Smooth muscle cell (in vitro differentiated cells): ENCODE measurements around the gene PIAS1. TPM values are rescaled to one million over a fixed set of nuclear protein-coding genes. Genes with fewer than 3 reads are reported as not detected.
A peak's percentile ranks its signal among the peaks of the same experiment; 100 is the strongest.

Source experiments
- DNase-seq: peaks from one replicate; lab custom pipeline; 2025; ENCODE audit not compliant: unreplicated experiment; lab: John Stamatoyannopoulos, UW
- H2AFZ ChIP-seq: fragments of 200-600 bp; sonication (generic); 2 replicates; pipeline ENCODE4 v1.6.0; 2016; ENCODE audit warnings: antibody characterized with exemption, low read depth, mild to moderate bottlenecking
- H3F3A ChIP-seq: fragments of 200-600 bp; sonication (generic); 2 replicates; pipeline ENCODE4 v1.6.0; 2017; ENCODE audit warnings: antibody characterized with exemption, low read depth
- H3K27ac ChIP-seq: fragments of 200-600 bp; sonication (generic); 2 replicates; pipeline ENCODE4 v1.5.1; 2016; ENCODE audit warnings: low read depth, mild to moderate bottlenecking
- H3K27me3 ChIP-seq: fragments of 200-600 bp; sonication (generic); 2 replicates; pipeline ENCODE4 v1.6.1; 2016; ENCODE audit warnings: low read depth, mild to moderate bottlenecking
- H3K36me3 ChIP-seq: fragments of 200-600 bp; sonication (generic); 2 replicates; pipeline ENCODE4 v1.5.1; 2016; ENCODE audit warnings: low read depth
- H3K4me1 ChIP-seq: fragments of 200-600 bp; sonication (generic); 2 replicates; pipeline ENCODE4 v1.5.1; 2016; ENCODE audit warnings: low read depth
- H3K4me2 ChIP-seq: fragments of 200-600 bp; sonication (generic); 2 replicates; pipeline ENCODE4 v1.6.0; 2016; ENCODE audit warnings: mild to moderate bottlenecking
- H3K4me3 ChIP-seq: fragments of 200-600 bp; sonication (generic); 2 replicates; pipeline ENCODE4 v1.5.1; 2016; ENCODE audit warnings: mild to moderate bottlenecking
- H3K79me2 ChIP-seq: fragments of 200-600 bp; sonication (generic); 2 replicates; pipeline ENCODE4 v1.6.0; 2016; ENCODE audit warnings: low read depth, mild to moderate bottlenecking
- H3K9ac ChIP-seq: fragments of 200-600 bp; sonication (generic); 2 replicates; pipeline ENCODE4 v1.6.0; 2016; ENCODE audit warnings: low read depth
- H3K9me3 ChIP-seq: fragments of 200-600 bp; sonication (generic); replicated peaks from 2 replicates; pipeline ENCODE4 v1.5.1; 2016; ENCODE audit warnings: low read depth
- H4K20me1 ChIP-seq: fragments of 200-600 bp; sonication (generic); 2 replicates; pipeline ENCODE4 v1.6.0; 2016; ENCODE audit warnings: low read depth
- WGBS: methylation state at CpG from one replicate; pipeline ENCODE4 v1.1.7; 2016; ENCODE audit warnings: low lambda C conversion rate; 5-methylcytosine and 5-hydroxymethylcytosine counted together
- polyA plus RNA-seq: library from polyadenylated mRNA; unstranded; fragments of >200 nt; fragmentation: Nextera tagmentation; extraction: Ambion mirVana; gene quantifications from 2 replicates; pipeline ENCODE4 v1.2.1, GENCODE V29; 2016
- total RNA-seq: library from RNA; depleted of rRNA; stranded (reverse); fragments of >200 nt; gene quantifications from 2 replicates; pipeline ENCODE4 v1.2.3, GENCODE V29; 2014
- TF ChIP-seq, protein P1 (sequence below): fragments of 200-600 bp; sonication (generic); IDR thresholded peaks from 2 replicates; pipeline ENCODE4 v1.5.1; 2017; ENCODE audit warnings: borderline replicate concordance, mild to moderate bottlenecking, antibody characterized with exemption; ENCODE audit not compliant: insufficient read depth, poor library complexity, severe bottlenecking

The PIAS1 gene
- total and polyA plus RNA-seq, 2 experiments from 2014 or later: 46.4 to 56.1 TPM

- Histone ChIP-seq H3K27ac (no peak overlapping the region), H3K79me2 (no peaks in the 10 kb centered on the region), H3K9me3 (no peaks in the 10 kb centered on the region), H3K27me3 (no peaks in the 10 kb centered on the region), H3K9ac (no peak overlapping the region), H2AFZ (no peak overlapping the region), H3K4me2 (no peak overlapping the region), H3F3A (no peaks in the 10 kb centered on the region), H4K20me1 (no peaks in the 10 kb centered on the region), H3K36me3 (no peaks in the 10 kb centered on the region), H3K4me1 (peaks cover 13% of the 10 kb centered on the region), H3K4me3 (peak overlapping the region; percentile 32)
- WGBS: 96% methylated on average over 7 of the region's 7 CpGs
- DNase-seq: no peak
- TF ChIP-seq, protein P1, sequence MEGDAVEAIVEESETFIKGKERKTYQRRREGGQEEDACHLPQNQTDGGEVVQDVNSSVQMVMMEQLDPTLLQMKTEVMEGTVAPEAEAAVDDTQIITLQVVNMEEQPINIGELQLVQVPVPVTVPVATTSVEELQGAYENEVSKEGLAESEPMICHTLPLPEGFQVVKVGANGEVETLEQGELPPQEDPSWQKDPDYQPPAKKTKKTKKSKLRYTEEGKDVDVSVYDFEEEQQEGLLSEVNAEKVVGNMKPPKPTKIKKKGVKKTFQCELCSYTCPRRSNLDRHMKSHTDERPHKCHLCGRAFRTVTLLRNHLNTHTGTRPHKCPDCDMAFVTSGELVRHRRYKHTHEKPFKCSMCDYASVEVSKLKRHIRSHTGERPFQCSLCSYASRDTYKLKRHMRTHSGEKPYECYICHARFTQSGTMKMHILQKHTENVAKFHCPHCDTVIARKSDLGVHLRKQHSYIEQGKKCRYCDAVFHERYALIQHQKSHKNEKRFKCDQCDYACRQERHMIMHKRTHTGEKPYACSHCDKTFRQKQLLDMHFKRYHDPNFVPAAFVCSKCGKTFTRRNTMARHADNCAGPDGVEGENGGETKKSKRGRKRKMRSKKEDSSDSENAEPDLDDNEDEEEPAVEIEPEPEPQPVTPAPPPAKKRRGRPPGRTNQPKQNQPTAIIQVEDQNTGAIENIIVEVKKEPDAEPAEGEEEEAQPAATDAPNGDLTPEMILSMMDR: no peak
These were observed 150.2 kb downstream of the PIAS1 start for GRCh38 chr15:68204361-68204760.

DNA sequence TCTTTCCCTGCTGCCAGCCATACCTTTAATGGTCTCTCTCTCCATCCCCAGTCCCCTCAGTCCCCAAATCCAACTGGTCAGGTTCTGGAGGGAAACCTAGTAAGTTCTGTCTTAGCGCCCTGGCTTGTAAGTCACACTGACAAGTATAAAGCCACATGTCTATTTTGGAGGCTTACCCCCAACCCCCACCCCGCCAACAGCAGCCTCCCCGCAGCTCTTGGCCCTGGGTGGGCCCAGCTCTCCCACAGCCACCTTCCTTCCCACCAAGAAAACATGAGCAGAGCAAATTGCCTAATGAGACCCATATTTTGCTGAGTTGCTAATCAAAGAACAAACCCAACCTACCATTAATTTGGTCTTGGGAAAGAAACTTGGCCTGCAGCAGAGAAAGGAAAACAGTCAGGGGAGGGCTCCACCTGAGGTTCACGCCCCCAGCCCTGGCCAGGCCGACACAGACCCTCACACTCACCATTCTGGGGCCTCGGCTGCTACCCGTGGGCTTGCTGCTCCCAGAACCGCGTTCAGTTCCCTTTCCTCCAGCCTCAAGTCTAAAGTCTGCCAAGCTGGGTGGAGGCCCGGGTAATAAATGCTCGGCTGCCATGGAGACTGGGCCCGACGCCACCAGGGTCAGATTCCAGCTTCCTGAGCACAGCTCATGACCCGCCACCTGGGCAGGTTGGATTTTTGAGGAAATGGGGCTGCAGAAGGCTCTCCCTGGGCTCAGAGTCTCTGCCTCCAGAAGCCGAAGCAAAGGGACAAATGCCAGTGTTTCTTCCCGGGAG is 150.9 kb downstream of the PIAS1 start, which contains the start of gene CALML4:
TSS of gene CALML4 (minus strand) at position 557 of the 782 bp plus-strand sequence. CDS start at position 472, 85 bp downstream.
- Histone ChIP-seq H3K9me3 (no peaks in the 10 kb centered on the region), H3K9ac (no peak within 1 kb of the TSS), H2AFZ (no peak within 1 kb of the TSS), H3K4me3 (peak within 1 kb of the TSS; percentile 32), H3K4me1 (peaks cover 12% of the 10 kb centered on the region), H3K27me3 (no peaks in the 10 kb centered on the region), H3K79me2 (no peaks in the 10 kb centered on the region), H3K27ac (no peak within 1 kb of the TSS), H4K20me1 (no peaks in the 10 kb centered on the region), H3F3A (no peaks in the 10 kb centered on the region), H3K4me2 (no peak within 1 kb of the TSS), H3K36me3 (no peaks in the 10 kb centered on the region)
- no peak for DNase-seq
- TF ChIP-seq, protein P1: no peak
- WGBS: 94% methylated on average over 16 of the region's 16 CpGs

DNA sequence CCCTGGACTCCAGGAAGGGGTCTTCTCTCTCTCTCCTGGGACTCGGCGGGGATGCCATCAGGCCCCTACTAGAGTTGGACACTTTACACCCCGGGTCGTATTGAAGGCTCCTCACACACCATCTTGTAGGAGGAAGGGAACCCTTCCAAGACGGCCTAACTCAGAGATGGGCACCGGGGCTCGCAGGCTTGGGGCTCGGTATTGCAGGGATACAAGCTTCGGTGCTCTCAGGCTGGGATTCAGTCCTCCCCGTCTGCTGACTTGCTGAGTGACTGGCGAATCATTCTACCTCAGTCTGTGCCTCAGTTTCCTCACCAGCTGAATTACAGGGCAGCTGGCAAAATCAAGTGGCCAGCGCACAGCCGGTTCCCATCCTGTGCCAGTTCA is 151.4 kb downstream of the PIAS1 start:
- DNase-seq: no peak
- Histone ChIP-seq H2AFZ (no peak overlapping the region), H3K9me3 (no peaks in the 10 kb centered on the region), H3K27ac (no peak overlapping the region), H3F3A (no peaks in the 10 kb centered on the region), H3K9ac (no peak overlapping the region), H3K27me3 (no peaks in the 10 kb centered on the region), H3K4me2 (no peak overlapping the region), H3K4me1 (peaks cover 6% of the 10 kb centered on the region), H3K36me3 (no peaks in the 10 kb centered on the region), H3K79me2 (no peaks in the 10 kb centered on the region), H4K20me1 (no peaks in the 10 kb centered on the region), H3K4me3 (no peak overlapping the region)
- TF ChIP-seq, protein P1: no peak
- 97% methylated on average over 13 of the region's 13 CpGs for WGBS

DNA sequence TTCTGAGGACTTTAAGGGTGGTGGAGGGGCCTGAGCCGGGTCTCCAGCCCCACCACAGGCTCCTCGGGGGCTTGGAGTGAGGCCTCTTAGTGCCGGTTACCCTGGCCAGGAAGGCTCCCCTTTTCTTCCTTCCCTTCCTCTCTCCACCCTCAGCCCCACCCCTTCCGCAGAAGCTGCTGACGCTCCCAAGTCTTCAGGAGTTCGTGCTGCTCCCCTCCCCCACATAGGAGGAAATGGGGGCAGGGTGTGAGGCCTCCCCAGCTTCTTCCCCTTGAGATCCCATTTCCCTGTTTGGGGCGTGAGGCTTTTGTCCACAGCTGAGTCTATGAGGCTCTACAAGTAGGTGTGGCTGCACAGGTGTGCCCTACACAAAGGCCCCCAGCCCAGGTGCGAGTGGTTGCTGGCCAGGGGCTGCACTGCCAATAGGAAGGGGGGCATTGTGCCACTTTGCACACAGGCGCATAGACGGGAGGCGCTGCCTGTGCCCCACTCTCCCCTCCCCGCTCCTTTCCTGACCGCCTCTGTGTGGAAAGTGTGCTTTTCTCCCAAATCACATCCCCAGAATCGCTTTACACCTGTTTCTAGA is 151.9 kb downstream of the PIAS1 start:
- H3F3A ChIP-seq: no peaks in the 10 kb centered on the region
- DNase-seq: no peak
- peaks cover 4% of the 10 kb centered on the region for H3K4me1 ChIP-seq
- H2AFZ ChIP-seq: no peak overlapping the region
- TF ChIP-seq, protein P1: no peak
- H3K79me2 ChIP-seq: no peaks in the 10 kb centered on the region
- H3K36me3 ChIP-seq: no peaks in the 10 kb centered on the region
- H3K9ac ChIP-seq: no peak overlapping the region
- no peak overlapping the region for H3K4me2 ChIP-seq
- H3K4me3 ChIP-seq: no peak overlapping the region
- no peaks in the 10 kb centered on the region for H4K20me1 ChIP-seq
- no peak overlapping the region for H3K27ac ChIP-seq
- H3K9me3 ChIP-seq: no peaks in the 10 kb centered on the region
- WGBS: 83% methylated on average over 13 of the region's 14 CpGs
- no peaks in the 10 kb centered on the region for H3K27me3 ChIP-seq
